SK-N-DZ (cell line): ENCODE data around the gene GRIN1.
"Not testable (repeated sequence)": the region's sequence is repeated elsewhere in the genome, so short reads cannot be mapped to it uniquely, and the experiment has no call there.

Source experiments
- DNase-seq: peaks from one replicate; pipeline ENCODE4 v3.0.0-alpha.2; 2015; ENCODE audit warnings: low spot score

The GRIN1 gene

GRCh38 chr9:137128862-137129455 lies 10.0 kb upstream of the GRIN1 start:
- DNase-seq = no peak

GRCh38 chr9:137129456-137130175 lies 9.3 kb upstream of the GRIN1 start:
- DNase-seq = peak; percentile 90

GRCh38 chr9:137130176-137130755 lies 8.7 kb upstream of the GRIN1 start:
- DNase-seq = no peak

- no peak for DNase-seq
These were observed 4.8 kb upstream of the GRIN1 start for GRCh38 chr9:137134191-137134590.

- not testable (repeated sequence) for DNase-seq
These were observed 3.8 kb upstream of the GRIN1 start for GRCh38 chr9:137135154-137135553.

DNA sequence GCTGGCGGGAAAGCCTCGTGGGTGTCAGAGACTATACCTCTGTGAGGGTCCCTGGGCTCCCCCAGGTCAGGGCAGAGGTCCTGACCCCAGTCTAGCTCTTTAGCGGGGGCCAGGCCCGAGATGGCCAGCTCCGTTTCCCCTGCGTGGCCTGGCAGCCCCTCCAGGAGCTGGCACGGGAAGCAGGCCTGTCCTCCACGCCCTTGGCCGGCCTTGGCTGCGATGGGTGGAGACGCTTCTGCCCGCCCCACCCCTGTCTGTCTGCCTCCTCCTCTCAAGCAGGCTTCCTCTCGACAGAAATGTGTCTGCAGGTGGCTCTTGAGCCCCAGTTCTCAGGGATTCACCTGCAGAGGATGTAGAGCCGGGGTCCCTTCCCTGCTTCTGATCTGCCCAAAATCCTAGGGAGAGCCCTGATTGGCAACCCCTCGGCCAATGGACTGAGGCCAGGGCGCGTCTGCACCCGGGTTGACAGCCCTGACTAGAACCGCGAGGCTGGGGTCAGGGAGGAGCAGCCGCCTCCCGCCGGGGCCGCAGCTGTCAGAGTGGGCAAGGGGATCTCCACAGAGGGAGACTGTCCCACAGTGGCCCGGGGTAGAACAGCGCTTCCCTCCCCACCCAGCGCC lies 2.6 kb upstream of the GRIN1 start:
- DNase-seq = no peak

DNA sequence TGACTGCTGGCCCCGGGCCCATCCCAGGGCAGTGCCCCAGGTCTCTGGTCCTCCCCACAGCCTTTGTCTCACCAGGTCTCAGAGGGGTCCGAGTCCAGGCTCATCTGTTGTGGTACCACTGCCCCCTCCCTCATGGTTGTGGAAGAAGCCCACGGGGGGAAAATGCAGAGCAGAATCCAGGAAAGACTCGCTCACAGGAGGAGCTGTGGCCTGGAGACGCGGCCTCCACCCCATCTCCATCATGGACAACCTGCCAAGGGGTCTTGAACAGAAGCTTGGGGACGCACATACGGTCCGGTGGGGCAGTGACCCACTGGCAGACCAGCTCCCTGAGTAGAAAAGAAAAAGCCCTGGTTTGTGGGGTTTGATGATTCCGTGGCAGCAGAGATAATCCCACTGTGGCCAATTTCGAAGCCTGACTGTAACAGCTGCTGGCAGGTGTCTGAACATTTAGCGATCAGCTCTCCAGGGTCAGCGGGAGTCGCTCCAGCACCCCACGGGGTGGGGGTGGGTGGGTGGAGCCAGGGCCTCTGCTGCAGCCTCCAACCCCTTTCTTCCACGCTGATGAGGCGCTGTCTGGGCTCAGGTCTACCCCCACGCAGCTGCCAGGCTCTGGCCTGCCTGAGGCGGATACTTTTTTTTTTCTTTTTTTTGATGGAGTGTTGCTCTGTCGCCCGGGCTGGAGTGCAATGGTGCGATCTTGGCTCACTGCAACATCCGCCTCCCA lies 1.9 kb upstream of the GRIN1 start:
- DNase-seq = no peak

- DNase-seq = peak; percentile 81
These were observed 764 bp upstream of the GRIN1 start for GRCh38 chr9:137138058-137138721.

GRCh38 chr9:137139468-137140150 lies 655 bp downstream of the GRIN1 start:
- DNase-seq = no peak

- DNase-seq = no peak
These were observed 1.4 kb downstream of the GRIN1 start for GRCh38 chr9:137140151-137141012.

- no peak for DNase-seq
These were observed 2.3 kb downstream of the GRIN1 start for GRCh38 chr9:137141050-137141810.

GRCh38 chr9:137141976-137142936 lies 3.3 kb downstream of the GRIN1 start:
- DNase-seq = no peak

DNA sequence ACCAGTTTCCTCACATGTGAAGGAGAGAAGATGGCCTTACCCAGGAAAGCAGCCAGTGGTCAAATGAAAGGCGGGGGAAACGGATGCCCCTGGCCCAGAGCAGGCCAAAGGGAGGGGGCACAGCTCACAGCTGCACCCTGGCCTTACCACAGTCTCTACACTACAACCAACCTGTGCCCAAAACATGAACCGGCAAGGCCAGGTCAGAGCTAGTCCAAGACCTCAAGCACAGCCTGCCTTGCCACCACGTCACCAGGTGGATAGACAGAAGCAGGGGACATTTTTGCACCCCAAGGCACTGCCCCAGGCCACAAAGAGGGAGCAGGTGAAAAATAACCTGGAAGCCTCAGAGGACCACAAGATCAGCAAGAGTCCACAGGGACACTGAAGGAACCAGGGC lies 4.5 kb downstream of the GRIN1 start:
- no peak for DNase-seq

DNA sequence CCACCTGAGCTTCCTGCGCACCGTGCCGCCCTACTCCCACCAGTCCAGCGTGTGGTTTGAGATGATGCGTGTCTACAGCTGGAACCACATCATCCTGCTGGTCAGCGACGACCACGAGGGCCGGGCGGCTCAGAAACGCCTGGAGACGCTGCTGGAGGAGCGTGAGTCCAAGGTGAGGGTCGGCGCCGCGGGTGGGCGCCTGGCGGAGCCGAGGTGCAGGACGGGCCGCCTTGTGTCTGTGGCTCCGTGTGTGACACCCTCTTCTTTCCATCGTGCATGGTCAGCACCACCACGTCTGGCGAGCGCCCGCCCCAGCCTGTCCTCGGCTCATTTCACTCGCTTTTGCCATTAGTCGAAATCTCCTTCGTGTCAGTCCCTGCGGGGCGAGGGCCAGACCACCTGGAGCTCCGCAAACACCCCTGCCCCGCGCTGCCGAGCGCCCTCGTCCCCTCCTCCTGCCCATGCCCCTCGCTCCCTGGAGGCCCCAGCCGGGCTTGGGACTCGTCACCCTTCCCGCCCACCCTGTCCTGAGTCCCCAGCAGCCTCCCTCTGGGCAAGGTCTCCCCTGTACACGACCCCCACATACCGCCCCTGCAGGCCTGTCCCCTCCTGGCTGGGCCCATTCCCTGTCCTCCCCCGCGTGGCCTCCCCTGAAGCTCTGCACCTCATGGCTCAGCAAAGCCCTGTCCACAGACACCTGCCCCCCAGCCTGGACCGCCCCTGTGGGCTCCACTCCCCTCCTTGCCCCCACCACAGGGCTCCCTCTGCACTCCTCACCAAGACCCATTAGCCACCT lies 7.0 kb downstream of the GRIN1 start:
- DNase-seq = no peak

GRCh38 chr9:137146527-137146918 lies 7.6 kb downstream of the GRIN1 start:
- no peak for DNase-seq

DNA sequence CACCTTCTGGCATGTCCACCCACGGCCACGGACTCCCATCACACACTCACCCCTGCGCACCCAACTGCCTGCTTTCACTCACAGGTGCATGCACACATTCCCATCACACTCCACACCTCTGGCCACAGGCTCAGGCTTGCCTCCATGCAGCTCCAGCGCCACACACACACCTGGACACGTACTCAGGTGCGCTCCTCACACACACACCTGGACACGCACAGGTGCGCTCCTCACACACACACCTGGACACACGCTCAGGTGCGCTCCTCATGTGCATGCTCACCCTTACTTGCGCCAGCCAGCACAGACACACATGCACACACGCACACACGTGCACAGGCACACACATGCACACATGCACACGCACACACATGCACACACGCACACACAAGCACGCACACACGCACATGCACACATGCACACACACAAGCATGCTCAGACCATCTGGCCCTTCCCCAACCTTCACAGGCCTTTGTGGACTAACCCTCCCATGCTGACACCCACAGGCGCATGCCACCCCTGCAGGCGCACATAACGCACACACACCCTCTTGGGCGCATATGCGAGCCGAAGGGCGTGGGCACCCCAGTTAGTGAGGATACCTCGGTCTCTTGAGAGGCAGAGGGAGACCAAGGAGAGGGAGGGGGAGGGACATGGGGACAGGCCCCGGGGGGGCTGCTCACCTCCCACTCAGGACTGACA lies 8.3 kb downstream of the GRIN1 start:
- no peak for DNase-seq

- DNase-seq = no peak
These were observed 8.8 kb downstream of the GRIN1 start for GRCh38 chr9:137147793-137148160.
